ENCODE results near the gene IGF2BP2. TPM values are rescaled to one million over a fixed set of nuclear protein-coding genes. Genes with fewer than 3 reads are reported as not detected.

Gene IGF2BP2
- total RNA-seq, 2 experiments from 2014 or later = 0.43 to 0.44 TPM

DNA sequence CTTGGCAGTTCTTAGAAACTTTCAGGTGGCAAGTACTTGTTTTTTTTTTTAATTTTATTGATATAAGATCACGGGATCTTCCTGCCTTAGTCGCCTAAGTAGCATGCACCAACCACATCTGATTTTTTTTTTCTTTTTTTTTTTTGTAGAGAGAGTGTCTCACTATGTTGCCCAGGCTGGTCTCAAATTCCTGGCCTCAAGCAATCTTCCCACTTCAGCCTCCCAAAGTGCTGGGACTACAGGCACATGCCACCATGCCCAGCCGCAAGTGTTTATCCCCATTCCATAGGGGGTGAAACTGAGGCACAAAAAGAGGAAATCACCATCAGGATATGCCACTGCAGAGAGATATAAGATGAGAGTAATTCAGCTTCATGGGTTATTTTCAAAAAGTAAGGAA is 102.9 kb downstream of the IGF2BP2 start:
- Mint-ChIP-seq H3K4me1 (ENCODE audit: low read depth) (no peaks in the 10 kb centered on the region), H3K9me3 (no peaks in the 10 kb centered on the region), H3K27me3 (ENCODE audit: low read depth) (no peaks in the 10 kb centered on the region), H3K36me3 (ENCODE audit: low read depth) (no peaks in the 10 kb centered on the region), H3K27ac (no peak overlapping the region), H3K4me3 (no peak overlapping the region)
- DNase-seq = no peak
- intact Hi-C loops (cut with micrococcal nuclease) = no loop called here
- CTCF ChIA-PET = no interaction called here

DNA sequence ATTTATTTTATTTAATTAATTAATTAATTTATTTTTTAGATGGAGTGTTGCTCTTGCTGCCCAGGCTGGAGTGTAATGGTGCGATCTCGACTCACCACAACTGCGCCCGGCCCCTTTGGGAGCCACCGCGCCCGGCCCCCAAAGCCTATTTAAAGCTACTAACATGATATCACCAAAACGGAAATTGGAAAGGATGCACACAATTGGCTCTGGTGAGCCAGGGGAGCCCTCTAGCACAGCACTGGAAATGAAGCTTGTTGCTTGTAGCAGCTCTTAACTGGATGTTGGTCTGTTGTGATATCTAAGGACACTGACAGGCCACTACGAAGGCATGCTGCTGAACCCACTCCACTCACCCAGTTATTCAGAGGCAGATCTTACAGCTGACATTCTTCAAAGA is 104.5 kb downstream of the IGF2BP2 start:
- CTCF ChIA-PET = interaction anchor here (0.6 to 1.2 kb wide), 2 partner anchors 60 to 440 kb away, joined by 3 read pairs; no protein-coding TSS in a partner anchor
- Mint-ChIP-seq H3K4me1 (ENCODE audit: low read depth) (no peaks in the 10 kb centered on the region), H3K4me3 (no peak overlapping the region), H3K27me3 (ENCODE audit: low read depth) (no peaks in the 10 kb centered on the region), H3K27ac (no peak overlapping the region), H3K9me3 (no peaks in the 10 kb centered on the region), H3K36me3 (ENCODE audit: low read depth) (no peaks in the 10 kb centered on the region)
- DNase-seq = no peak
- intact Hi-C loops (cut with micrococcal nuclease) = no loop called here

DNA sequence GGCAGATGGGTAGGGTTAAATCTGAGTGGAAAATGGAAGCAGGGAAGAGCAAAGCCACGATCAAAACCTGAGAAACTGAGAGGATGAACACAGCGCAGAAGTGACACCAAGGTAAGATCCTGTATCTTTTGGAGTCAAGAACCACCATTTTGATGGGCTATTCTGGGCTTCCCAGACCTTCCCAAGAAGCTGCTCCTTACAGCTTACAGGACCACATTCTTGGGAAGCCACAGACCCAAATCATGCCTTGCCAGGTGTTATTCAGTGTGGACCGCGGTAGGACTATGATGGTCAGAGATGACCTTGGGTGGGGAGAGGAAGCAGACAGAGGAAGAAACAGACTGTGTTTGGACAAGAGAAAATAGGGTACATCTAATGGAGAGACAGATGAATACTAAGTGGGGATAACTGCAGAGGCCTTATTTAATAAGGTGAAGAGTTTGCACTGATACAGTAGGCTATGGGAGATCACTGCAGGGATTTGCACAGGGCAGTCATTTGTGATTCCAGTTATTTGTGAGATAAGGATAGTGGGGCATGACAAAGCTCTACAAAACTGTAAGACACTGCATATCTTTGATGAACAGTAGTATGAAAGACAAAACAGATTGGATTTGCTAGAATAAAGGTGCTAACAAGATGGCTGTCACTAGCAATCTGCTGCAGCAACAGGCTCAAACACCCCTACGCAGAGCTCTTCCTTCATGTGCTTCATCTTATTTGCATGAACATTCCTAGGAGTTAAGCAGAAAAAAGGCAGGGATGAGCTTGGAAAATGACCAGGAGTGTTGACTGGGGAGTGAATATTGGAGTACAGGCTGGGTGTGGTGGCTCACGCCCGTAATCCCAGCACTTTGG is 105.9 kb downstream of the IGF2BP2 start:
- DNase-seq = no peak
- Mint-ChIP-seq H3K27me3 (ENCODE audit: low read depth) (peaks cover 8% of the 10 kb centered on the region), H3K9me3 (no peaks in the 10 kb centered on the region), H3K27ac (no peak overlapping the region), H3K36me3 (ENCODE audit: low read depth) (no peaks in the 10 kb centered on the region), H3K4me3 (no peak overlapping the region), H3K4me1 (ENCODE audit: low read depth) (no peaks in the 10 kb centered on the region)
- CTCF ChIA-PET = interaction anchor here (1.5 kb wide), 1 partner anchor 11 kb away, joined by 5 read pairs; no protein-coding TSS in a partner anchor
- intact Hi-C loops (cut with micrococcal nuclease) = no loop called here

DNA sequence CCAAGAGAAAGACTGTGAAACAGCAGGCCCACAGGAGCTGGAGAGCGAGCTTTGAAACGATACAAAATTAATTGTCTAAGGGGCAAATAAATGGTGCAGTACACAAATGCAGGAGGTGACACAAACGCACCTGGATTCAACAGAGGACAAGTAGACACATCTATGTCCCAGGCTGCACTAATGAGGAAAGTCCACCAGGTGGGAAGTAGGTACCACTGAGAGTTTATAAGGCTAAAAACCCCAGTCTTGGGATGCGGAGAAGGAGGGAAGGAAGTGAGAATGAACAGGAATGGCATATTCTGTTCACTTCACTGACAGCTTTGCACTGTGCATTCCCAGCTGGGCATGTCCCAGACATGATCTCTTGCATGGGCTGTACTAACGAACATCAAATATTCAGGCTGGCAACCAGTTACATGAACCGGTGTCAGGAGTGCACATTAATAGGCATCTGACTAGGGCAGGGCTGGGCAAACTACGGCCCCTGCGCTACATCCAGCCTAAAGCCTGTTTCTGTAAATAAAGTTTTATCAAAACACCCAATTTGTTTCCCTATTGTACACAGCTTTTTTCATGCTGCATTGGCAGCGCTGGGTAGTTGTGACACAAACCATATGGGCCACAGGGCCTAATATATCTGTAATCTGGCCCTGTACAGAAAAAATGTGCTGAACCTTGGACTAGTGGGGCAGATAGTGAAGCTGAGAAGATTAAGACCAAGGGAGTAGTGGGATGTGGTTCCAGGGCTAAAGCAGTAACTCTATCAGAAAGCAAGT is 107.0 kb downstream of the IGF2BP2 start:
- no peak overlapping the region for H3K27ac Mint-ChIP-seq
- intact Hi-C loops (cut with micrococcal nuclease) = no loop called here
- no peaks in the 10 kb centered on the region for H3K4me1 Mint-ChIP-seq (ENCODE audit: low read depth)
- H3K9me3 Mint-ChIP-seq = no peaks in the 10 kb centered on the region
- no peak overlapping the region for H3K4me3 Mint-ChIP-seq
- no peaks in the 10 kb centered on the region for H3K36me3 Mint-ChIP-seq (ENCODE audit: low read depth)
- H3K27me3 Mint-ChIP-seq (ENCODE audit: low read depth) = peaks cover 8% of the 10 kb centered on the region
- CTCF ChIA-PET = interaction anchor here (0.6 kb wide), 1 partner anchor 24 kb away, joined by 3 read pairs; no protein-coding TSS in a partner anchor
- no peak for DNase-seq

DNA sequence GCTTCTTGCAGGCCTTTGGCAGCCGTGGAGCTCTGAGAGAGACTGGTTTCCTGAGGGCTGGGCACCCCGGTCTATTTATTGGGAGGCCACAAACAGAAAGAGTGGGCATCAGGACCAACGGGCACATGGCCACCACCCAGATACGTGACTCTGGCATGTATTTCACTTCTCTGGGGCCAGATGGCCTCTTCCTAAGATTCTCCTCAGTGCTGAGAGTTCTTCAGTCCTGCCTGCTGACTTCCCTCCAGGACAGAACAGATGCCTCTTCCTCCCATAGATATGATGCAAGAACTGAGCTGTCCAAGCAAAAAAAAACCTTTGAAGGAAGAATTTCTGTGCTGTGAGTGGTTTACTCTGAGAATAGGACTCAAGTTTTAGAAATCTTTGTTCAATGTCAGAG is 107.7 kb downstream of the IGF2BP2 start:
- H3K4me3 Mint-ChIP-seq = no peak overlapping the region
- intact Hi-C loops (cut with micrococcal nuclease) = no loop called here
- no peak overlapping the region for H3K27ac Mint-ChIP-seq
- peaks cover 8% of the 10 kb centered on the region for H3K27me3 Mint-ChIP-seq (ENCODE audit: low read depth)
- no peaks in the 10 kb centered on the region for H3K4me1 Mint-ChIP-seq (ENCODE audit: low read depth)
- CTCF ChIA-PET = interaction anchor here (0.6 kb wide), 1 partner anchor 25 kb away, joined by 3 read pairs; no protein-coding TSS in a partner anchor
- no peaks in the 10 kb centered on the region for H3K9me3 Mint-ChIP-seq
- no peak for DNase-seq
- no peaks in the 10 kb centered on the region for H3K36me3 Mint-ChIP-seq (ENCODE audit: low read depth)

DNA sequence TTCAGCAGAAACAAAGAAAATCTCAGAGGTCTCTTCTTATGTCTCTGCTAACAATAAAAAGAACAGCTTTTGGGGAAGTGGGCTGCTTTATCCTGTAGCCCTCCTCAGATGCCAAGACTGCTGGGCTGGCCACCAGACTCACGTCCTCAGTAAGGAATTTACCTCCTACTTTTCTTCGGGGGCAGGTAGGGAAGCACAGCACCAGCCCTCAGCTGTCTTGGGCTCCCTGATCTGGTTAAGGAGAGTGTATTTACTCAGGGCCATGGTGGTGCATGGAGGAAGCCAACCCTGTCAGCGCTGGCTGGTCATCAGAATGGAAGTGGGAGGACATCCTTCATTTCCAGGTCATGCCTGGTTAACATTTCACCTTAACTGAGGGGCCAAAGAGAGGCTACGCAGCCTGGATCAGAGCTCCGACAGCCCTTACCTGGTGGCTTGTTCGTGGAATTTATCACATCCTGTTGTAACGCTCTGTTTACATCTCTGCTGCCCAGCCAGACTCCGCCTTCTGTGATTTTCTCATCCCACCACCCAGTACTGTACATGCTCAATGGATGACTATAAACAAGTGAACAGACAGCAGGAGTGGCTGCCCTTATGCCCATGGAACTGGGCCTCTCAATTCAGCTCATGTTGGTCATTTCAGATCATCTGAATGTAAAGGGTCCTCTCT is 108.3 kb downstream of the IGF2BP2 start:
- Mint-ChIP-seq H3K36me3 (ENCODE audit: low read depth) (no peaks in the 10 kb centered on the region), H3K9me3 (no peaks in the 10 kb centered on the region), H3K4me1 (ENCODE audit: low read depth) (no peaks in the 10 kb centered on the region), H3K27ac (no peak overlapping the region), H3K4me3 (no peak overlapping the region), H3K27me3 (ENCODE audit: low read depth) (peaks cover 10% of the 10 kb centered on the region)
- CTCF ChIA-PET = interaction anchor here (0.6 to 0.9 kb wide), 2 partner anchors 25 to 52 kb away, joined by 3 read pairs; no protein-coding TSS in a partner anchor
- DNase-seq = no peak
- intact Hi-C loops (cut with micrococcal nuclease) = no loop called here

DNA sequence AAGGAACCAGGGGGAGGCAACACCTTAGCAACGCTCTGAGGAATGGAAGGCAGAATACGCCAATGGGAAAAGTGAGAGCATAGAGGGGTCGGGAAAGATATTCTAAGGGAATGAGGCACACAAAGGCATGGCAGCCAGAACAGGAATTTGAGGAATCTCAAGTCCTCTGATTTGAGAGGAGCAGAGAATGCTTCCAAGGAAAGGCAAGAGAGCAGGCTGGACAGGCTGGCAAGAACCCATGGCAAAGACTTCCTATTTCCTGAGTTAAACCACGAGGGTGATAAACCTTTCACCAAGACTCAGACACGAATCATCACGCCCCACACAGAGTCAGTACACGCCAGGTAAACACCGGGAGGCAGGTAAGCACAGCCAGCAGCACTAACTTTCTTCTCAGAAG is 109.8 kb downstream of the IGF2BP2 start:
- Mint-ChIP-seq H3K4me3 (no peak overlapping the region), H3K9me3 (no peaks in the 10 kb centered on the region), H3K27ac (no peak overlapping the region), H3K36me3 (ENCODE audit: low read depth) (no peaks in the 10 kb centered on the region), H3K4me1 (ENCODE audit: low read depth) (no peaks in the 10 kb centered on the region), H3K27me3 (ENCODE audit: low read depth) (peaks cover 16% of the 10 kb centered on the region)
- intact Hi-C loops (cut with micrococcal nuclease) = no loop called here
- CTCF ChIA-PET = no interaction called here
- DNase-seq = no peak

DNA sequence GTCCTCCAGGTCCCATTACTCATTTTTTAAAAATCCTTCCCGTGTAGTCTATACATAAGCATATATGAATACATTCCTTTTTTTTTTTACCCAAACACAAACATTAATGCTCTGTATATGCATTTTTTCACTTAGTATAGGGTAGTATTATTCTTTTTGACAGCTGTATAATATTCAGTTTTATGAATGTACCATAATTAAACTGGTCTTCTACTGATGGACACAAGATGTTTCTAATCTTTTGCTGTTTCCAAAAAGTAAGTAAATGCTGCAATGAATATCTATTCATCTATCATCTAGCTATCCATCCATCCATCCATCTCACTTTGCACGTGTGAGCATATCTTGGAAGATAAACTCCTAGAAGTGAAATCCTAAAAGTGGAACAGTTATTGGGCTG is 110.8 kb downstream of the IGF2BP2 start:
- no peaks in the 10 kb centered on the region for H3K9me3 Mint-ChIP-seq
- intact Hi-C loops (cut with micrococcal nuclease) = no loop called here
- H3K27me3 Mint-ChIP-seq (ENCODE audit: low read depth) = peaks cover 21% of the 10 kb centered on the region
- H3K4me3 Mint-ChIP-seq = no peak overlapping the region
- H3K36me3 Mint-ChIP-seq (ENCODE audit: low read depth) = no peaks in the 10 kb centered on the region
- H3K27ac Mint-ChIP-seq = no peak overlapping the region
- DNase-seq = no peak
- no peaks in the 10 kb centered on the region for H3K4me1 Mint-ChIP-seq (ENCODE audit: low read depth)
- CTCF ChIA-PET = interaction anchor here (0.7 to 1.5 kb wide), 4 partner anchors 10 to 343 kb away, joined by 3 to 6 read pairs (median 4); no protein-coding TSS in a partner anchor

DNA sequence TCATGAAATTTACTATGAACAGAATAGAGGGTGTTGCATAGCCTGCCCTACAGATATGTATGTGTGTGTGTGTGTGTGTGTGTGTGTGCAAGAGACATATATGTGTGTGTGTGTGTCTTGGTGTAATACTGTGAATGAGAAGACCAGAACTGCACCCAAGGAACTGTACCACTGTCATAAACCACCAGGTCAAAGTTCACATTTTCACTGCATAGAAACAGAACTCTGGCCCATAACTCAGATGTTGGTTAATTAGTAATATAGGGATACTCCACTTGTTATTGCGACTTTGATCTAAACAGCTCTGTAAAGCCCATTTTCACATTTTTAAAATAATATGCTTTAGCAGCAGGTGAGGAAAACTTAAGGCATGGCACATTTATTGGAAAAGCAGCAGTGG is 111.8 kb downstream of the IGF2BP2 start:
- H3K36me3 Mint-ChIP-seq (ENCODE audit: low read depth) = no peaks in the 10 kb centered on the region
- CTCF ChIA-PET = interaction anchor here (0.7 to 1.5 kb wide), 3 partner anchors 9 to 55 kb away, joined by 3 to 6 read pairs (median 4); no protein-coding TSS in a partner anchor
- H3K4me1 Mint-ChIP-seq (ENCODE audit: low read depth) = no peaks in the 10 kb centered on the region
- no peak for DNase-seq
- no peak overlapping the region for H3K4me3 Mint-ChIP-seq
- intact Hi-C loops (cut with micrococcal nuclease) = no loop called here
- H3K27ac Mint-ChIP-seq = no peak overlapping the region
- peaks cover 24% of the 10 kb centered on the region for H3K27me3 Mint-ChIP-seq (ENCODE audit: low read depth)
- H3K9me3 Mint-ChIP-seq = no peaks in the 10 kb centered on the region

DNA sequence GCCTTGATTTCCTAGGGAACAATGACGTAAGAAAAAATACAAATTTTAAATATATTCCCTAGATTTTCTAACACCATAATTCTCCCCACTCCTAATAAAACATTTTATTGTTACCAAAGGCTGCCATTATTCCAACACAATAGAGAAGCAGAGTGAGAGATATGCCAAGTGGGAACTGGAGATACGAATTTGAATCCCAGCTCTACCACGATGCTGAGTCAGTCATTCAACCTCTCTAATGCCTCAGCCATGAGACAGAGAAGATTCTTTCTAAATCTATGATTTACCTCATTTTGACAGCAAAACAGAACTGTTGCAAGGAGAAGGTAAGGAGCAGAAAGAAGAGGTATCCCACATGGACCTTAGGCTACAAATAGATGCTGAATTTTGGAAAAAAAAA is 112.5 kb downstream of the IGF2BP2 start:
- no peak for DNase-seq
- intact Hi-C loops (cut with micrococcal nuclease) = no loop called here
- Mint-ChIP-seq H3K27ac (no peak overlapping the region), H3K9me3 (no peaks in the 10 kb centered on the region), H3K27me3 (ENCODE audit: low read depth) (peaks cover 27% of the 10 kb centered on the region), H3K36me3 (ENCODE audit: low read depth) (no peaks in the 10 kb centered on the region), H3K4me1 (ENCODE audit: low read depth) (no peaks in the 10 kb centered on the region), H3K4me3 (no peak overlapping the region)
- CTCF ChIA-PET = interaction anchor here (0.7 kb wide), 2 partner anchors 33 to 52 kb away, joined by 3 to 5 read pairs; no protein-coding TSS in a partner anchor

DNA sequence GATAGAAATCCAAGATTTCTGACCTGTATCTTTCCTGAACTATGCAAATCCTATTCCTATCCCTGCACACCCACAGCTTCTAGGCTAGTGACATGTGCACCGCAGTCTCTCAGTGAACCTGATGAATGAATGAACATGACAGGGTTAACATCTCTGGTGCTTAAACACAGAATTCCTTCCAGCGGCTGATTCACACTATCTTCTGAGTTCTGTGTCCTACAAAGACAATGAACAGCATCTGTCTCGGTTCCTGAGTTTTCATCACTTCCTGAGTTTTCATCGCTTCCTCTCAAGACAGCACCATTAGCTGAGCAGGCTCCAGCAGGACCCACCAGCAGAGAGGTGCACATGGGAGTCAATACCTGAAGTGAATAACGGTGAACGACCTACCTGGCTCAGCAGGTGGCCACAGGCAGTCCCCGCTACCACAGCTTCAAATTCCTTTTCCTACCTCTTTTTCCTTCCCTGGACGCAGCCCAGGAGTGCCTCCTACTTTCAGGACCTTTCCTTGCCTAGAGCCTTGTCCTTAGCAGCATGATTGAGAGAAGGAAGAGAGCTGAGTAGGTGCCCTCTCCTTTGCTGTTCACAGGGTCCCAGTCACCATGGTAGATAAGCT is 113.5 kb downstream of the IGF2BP2 start:
- Mint-ChIP-seq H3K9me3 (no peaks in the 10 kb centered on the region), H3K36me3 (ENCODE audit: low read depth) (no peaks in the 10 kb centered on the region), H3K27ac (no peak overlapping the region), H3K4me1 (ENCODE audit: low read depth) (no peaks in the 10 kb centered on the region), H3K27me3 (ENCODE audit: low read depth) (peaks cover 27% of the 10 kb centered on the region), H3K4me3 (no peak overlapping the region)
- no peak for DNase-seq
- CTCF ChIA-PET = interaction anchor here (0.7 kb wide), 1 partner anchor 51 kb away, joined by 5 read pairs; no protein-coding TSS in a partner anchor
- intact Hi-C loops (cut with micrococcal nuclease) = no loop called here
